Measurements from ENCODE around the gene AGBL1. TPM values are rescaled to one million over a fixed set of nuclear protein-coding genes. Genes with fewer than 3 reads are reported as not detected.

AGBL1 gene
- total and polyA plus RNA-seq, 11 donors: under 0.01 to 0.08 (median 0.02) TPM; not detected in 8

DNA sequence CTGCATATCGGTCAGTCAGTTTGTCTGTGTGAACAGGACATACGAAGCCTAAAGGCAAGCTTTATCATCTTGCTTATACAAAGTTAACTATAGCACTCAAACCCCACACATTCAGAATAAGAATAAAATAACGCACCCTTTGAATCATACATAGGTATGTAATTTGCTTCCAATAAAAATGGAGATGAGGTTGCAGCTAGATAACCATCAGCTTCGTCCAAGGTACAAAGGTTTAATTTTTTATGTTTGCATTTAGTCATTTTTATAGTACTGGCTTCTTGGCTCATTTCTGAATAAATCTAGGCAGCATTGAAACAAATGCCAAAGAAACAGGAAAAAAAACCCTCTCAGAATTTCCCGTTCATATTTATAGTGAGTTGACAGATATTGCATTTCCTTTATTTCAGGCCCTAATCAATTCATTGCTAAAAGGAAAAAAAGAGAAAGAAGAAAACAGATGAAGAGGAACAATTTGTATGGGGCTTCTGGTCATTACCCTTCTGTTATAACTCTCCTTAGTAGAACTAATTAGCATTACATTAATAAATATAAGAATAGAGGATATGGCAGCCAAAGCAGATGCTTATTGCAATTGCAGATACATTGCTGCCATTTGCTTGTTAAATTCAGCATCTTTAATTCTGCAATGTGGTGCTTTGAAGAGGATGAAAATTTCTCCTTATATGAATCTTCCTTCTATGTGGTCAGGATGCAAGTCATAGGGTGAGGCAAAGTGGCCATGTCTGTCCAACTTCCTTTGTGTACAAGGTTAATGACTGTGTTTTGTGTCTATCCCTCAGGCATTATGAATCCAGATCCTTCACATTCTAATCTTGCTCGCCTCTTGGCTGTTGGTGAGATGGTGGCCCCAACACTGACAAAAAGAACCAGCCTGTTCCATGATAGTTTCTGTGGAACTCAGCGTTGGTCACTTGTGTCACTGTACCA, 550.0 kb downstream of the AGBL1 start:
- Histone ChIP-seq H3K4me3 (no peak overlapping the region), H3K27me3 (no peaks in the 10 kb centered on the region), H3K9me3 (no peaks in the 10 kb centered on the region), H3K27ac (no peak overlapping the region), H3K36me3 (no peaks in the 10 kb centered on the region), H3K4me1 (peaks cover 0 to 5% (median under 1%) of the 10 kb centered on the region in 12 donors)
- intact Hi-C loops (cut with DNase I): loop anchor here in 7 of 10 donors (5.0 to 10.0 kb wide), 8 partner anchors 113 to 1825 kb away; no protein-coding TSS in a partner anchor
- WGBS, 4 donors: 65 to 73% (median 67%) methylated on average over 7 of the region's 7 CpGs
- DNase-seq (no peak), ATAC-seq (no peak)
- TF ChIP-seq, protein P1, sequence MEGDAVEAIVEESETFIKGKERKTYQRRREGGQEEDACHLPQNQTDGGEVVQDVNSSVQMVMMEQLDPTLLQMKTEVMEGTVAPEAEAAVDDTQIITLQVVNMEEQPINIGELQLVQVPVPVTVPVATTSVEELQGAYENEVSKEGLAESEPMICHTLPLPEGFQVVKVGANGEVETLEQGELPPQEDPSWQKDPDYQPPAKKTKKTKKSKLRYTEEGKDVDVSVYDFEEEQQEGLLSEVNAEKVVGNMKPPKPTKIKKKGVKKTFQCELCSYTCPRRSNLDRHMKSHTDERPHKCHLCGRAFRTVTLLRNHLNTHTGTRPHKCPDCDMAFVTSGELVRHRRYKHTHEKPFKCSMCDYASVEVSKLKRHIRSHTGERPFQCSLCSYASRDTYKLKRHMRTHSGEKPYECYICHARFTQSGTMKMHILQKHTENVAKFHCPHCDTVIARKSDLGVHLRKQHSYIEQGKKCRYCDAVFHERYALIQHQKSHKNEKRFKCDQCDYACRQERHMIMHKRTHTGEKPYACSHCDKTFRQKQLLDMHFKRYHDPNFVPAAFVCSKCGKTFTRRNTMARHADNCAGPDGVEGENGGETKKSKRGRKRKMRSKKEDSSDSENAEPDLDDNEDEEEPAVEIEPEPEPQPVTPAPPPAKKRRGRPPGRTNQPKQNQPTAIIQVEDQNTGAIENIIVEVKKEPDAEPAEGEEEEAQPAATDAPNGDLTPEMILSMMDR (IDR thresholded peaks at IDR 0.05): no peak
- no peak for TF ChIP-seq POLR2A (IDR thresholded peaks at IDR 0.05)

DNA sequence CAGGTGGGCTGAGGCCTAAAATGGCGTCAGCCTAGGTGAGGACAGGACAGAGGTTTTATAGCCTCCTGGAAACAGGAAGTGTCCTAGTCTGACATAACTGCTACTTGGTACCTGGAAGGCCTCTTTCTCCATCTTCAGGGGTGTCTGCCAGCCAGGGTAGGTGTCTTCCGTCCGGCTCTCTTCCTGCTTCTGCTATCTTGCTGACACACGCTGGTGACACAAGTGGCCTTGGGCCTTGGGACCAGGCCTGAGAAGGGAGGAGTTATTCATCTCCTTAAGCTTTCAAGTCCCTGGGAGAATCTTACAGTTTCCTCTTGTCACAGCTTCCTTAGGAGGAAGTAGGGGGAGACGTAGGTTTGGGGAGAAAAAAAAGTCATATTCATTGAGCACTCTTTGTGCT, 551.3 kb downstream of the AGBL1 start:
- no peak for ATAC-seq
- H3K27ac ChIP-seq: no peak overlapping the region
- H3K36me3 ChIP-seq: no peaks in the 10 kb centered on the region
- H3K9me3 ChIP-seq: no peaks in the 10 kb centered on the region
- DNase-seq: no peak
- 62 to 78% (median 64%) methylated on average over 5 of the region's 5 CpGs for WGBS, 4 donors
- no peaks in the 10 kb centered on the region for H3K4me1 ChIP-seq
- no peaks in the 10 kb centered on the region for H3K27me3 ChIP-seq
- no peak for TF ChIP-seq POLR2A (IDR thresholded peaks at IDR 0.05)
- TF ChIP-seq, protein P1 (IDR thresholded peaks at IDR 0.05): no peak
- H3K4me3 ChIP-seq: no peak overlapping the region
- intact Hi-C loops (cut with DNase I): no loop called here

DNA sequence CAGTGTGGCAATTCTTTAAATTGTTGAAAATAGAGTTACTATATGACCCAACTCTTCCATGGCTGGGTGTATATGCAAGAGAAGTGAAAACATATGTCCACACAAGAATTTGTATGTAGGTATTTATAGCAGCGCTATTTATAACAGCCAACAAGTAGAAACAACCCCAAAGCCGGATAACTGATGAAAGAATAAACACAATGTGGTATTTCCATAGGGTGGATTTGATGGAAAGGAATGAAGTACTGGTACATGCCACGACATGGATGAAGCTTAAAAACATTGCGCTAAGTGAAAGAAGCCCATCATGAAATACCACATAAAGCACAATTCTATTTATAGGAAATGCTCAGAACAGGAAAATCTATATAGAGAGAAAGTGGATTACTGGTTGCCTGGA, 554.5 kb downstream of the AGBL1 start:
- 80 to 89% (median 83%) methylated on average over 4 of the region's 4 CpGs for whole genome bisulfite sequencing, 4 donors
- no peak for TF ChIP-seq POLR2A (IDR thresholded peaks at IDR 0.05)
- TF ChIP-seq, protein P1 (IDR thresholded peaks at IDR 0.05): no peak
- intact Hi-C loops (cut with DNase I): no loop called here
- H3K4me3 ChIP-seq: no peak overlapping the region
- no peaks in the 10 kb centered on the region for H3K9me3 ChIP-seq
- DNase-seq (no peak), ATAC-seq (no peak)
- H3K4me1 ChIP-seq: no peaks in the 10 kb centered on the region
- no peaks in the 10 kb centered on the region for H3K36me3 ChIP-seq
- no peak overlapping the region for H3K27ac ChIP-seq
- H3K27me3 ChIP-seq: no peaks in the 10 kb centered on the region

DNA sequence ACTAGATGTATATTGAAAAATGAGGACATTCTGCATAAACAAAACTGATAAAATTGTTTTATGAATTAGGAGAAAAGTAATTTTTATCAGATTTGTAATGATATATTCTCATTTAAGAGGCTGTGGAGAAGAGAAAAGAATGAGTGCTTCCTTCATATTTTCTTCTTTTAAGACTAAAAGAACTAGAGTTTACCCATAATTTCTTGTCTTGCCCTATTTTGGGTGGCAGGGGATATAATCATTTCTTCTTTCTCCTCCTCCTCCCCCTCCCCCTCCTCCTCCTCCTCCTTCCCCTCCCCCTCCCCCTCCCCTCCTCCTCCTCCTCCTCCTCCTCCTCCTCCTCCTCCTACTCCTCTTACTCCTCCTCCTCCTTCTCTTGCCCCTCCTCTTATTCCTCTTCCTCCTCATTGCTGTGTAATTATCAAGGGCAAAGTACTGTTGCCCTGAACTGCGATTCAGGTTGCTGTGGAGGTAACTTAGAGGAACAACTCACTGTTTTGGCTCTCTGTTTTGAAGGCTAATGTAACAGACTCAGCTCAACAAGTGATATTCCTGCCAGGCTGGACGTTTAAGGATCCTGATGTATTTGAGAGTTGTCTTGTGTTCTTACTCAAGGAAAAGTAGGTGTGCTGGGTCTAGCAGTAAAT, 555.4 kb downstream of the AGBL1 start:
- Histone ChIP-seq H3K4me3 (no peak overlapping the region), H3K27me3 (no peaks in the 10 kb centered on the region), H3K27ac (no peak overlapping the region), H3K9me3 (no peaks in the 10 kb centered on the region), H3K4me1 (no peaks in the 10 kb centered on the region), H3K36me3 (no peaks in the 10 kb centered on the region)
- no peak for DNase-seq
- ATAC-seq: no peak
- intact Hi-C loops (cut with DNase I): no loop called here
- 60 to 68% (median 63%) methylated on average over 2 of the region's 2 CpGs for WGBS, 4 donors
- TF ChIP-seq, protein P1 (IDR thresholded peaks at IDR 0.05): no peak
- no peak for TF ChIP-seq POLR2A (IDR thresholded peaks at IDR 0.05)

Measured in heart left ventricle (tissue), 16 donors.